ENCODE results near the gene ATF6.

ATF6 gene

DNA sequence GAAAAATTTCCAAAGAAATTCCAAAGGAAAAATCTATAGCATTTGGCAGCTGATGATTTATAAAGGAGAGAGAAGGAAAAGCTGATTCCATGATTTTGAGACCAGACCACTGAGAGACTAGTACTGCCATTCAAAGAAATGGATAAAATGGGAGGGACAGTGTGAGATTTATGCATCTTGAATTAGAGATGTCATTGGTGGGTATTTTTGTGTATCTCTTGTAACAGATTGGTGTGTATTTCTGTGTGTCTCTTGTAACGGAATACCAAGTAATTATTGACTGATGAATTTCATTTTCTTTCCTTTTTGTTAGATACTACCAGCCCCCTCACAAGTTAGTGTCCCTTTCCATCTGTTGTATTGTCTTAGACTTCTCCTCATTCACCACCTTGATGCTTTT lies 155.4 kb downstream of the ATF6 start:
- DNase-seq (ENCODE audit: extremely low read depth, low read depth) = no peak
- TF ChIP-seq, protein P1, sequence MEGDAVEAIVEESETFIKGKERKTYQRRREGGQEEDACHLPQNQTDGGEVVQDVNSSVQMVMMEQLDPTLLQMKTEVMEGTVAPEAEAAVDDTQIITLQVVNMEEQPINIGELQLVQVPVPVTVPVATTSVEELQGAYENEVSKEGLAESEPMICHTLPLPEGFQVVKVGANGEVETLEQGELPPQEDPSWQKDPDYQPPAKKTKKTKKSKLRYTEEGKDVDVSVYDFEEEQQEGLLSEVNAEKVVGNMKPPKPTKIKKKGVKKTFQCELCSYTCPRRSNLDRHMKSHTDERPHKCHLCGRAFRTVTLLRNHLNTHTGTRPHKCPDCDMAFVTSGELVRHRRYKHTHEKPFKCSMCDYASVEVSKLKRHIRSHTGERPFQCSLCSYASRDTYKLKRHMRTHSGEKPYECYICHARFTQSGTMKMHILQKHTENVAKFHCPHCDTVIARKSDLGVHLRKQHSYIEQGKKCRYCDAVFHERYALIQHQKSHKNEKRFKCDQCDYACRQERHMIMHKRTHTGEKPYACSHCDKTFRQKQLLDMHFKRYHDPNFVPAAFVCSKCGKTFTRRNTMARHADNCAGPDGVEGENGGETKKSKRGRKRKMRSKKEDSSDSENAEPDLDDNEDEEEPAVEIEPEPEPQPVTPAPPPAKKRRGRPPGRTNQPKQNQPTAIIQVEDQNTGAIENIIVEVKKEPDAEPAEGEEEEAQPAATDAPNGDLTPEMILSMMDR (IDR thresholded peaks at IDR 0.05; ENCODE audit: low read depth, low read length) = no peak

DNA sequence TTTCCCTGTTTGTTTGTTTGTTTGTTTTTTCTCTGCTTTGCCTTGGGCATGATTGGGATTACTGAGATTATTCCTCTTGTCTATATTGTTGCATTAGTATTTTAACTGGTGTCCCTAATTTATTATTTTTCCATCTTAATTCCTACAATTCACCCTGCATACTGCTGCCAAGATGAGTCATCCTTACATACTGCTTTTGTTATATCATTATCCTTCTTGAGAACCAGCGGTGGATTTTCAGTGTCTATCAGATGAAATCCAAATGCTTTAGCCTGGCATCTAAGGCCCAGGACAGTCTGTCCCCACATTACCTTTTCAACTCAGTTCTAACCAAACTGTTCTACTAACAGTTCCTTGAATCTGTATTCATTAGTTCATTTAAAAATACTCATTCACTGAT lies 155.9 kb downstream of the ATF6 start:
- no peak for DNase-seq (ENCODE audit: extremely low read depth, low read depth)
- TF ChIP-seq, protein P1 (IDR thresholded peaks at IDR 0.05; ENCODE audit: low read depth, low read length) = no peak

DNA sequence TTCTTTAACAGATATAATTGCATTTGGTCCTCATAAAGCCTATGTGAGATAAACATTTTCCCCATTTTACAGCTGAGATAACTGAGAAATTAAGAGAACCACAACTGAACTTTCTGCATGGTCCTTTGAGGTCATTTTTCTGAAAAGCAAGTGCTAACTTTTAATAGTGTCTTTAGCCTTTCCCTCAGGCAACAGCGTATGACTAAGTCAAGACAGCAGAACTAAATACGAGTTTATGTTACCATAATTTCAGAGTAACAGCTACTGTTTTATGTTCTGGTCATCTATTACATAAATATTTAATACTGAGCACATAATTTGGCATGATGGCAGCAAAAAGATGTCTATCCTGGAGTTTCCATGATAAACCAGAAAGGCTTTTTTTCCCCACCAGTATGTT lies 161.9 kb downstream of the ATF6 start:
- TF ChIP-seq, protein P1 (IDR thresholded peaks at IDR 0.05; ENCODE audit: low read depth, low read length) = no peak
- no peak for DNase-seq (ENCODE audit: extremely low read depth, low read depth)

DNA sequence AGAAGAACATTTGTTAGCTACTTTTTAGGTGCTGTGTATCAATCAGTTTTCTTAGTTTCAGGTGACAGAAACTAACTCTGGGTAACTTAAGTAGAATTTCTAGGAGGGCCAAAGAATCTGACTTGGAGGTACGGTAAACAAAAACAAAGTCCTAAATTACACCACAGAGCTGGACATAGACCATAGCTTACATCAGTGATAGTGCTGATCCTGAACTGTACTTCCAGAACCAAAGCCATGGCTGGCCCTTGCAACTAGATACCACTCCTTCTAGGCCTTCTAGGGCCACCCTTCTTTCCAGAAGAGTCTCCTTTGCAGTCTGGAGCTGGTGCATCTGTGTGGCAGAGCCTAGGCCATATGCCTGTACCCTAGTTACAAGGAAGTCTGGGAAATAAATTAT lies 163.0 kb downstream of the ATF6 start:
- TF ChIP-seq, protein P1 (IDR thresholded peaks at IDR 0.05; ENCODE audit: low read depth, low read length) = no peak

DNA sequence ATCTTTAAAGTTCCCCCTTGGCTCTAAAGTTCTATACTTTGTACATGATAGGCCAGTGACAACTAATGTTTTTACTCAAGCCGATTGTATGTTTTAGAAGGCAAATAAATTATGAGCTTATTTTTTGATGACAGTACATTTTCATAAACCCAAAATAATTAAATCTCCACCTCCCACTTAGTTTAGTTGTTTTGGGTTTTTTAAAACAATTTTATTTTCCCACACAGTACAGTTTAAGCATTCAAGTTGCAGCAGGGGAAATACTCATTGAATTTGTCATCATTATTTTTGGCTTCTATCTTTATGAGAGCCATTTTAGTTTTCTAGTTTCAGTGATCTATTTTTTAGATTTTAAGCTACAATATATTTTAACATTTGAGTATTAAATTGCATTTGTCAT lies 163.9 kb downstream of the ATF6 start:
- TF ChIP-seq, protein P1 (IDR thresholded peaks at IDR 0.05; ENCODE audit: low read depth, low read length) = no peak

More for the DNA sequence above, 163.0 kb downstream of the ATF6 start:
- DNase-seq (ENCODE audit: extremely low read depth, low read depth) = no peak

DNA sequence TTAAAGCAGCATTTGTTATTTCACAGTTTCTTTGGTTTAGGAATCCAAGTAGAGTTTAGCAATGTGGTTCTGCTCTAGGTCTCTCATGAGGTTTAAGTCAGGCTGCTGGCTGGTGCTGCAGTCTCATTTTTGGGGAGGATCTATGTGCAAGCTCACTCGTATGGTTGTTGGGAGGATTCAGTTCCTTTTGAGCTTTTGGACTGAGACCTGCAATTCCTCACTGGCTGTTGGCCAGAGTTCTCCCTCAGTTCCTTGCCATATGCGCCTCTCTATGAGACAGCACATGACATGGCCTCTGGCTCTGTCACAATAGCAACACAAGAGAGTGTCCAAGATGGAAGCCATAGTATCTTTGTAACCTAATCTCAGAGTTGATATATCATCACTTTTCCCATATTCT lies 166.5 kb downstream of the ATF6 start:
- DNase-seq (ENCODE audit: extremely low read depth, low read depth) = no peak
- TF ChIP-seq, protein P1 (IDR thresholded peaks at IDR 0.05; ENCODE audit: low read depth, low read length) = no peak

More for the DNA sequence above, 163.9 kb downstream of the ATF6 start:
- no peak for DNase-seq (ENCODE audit: extremely low read depth, low read depth)

DNA sequence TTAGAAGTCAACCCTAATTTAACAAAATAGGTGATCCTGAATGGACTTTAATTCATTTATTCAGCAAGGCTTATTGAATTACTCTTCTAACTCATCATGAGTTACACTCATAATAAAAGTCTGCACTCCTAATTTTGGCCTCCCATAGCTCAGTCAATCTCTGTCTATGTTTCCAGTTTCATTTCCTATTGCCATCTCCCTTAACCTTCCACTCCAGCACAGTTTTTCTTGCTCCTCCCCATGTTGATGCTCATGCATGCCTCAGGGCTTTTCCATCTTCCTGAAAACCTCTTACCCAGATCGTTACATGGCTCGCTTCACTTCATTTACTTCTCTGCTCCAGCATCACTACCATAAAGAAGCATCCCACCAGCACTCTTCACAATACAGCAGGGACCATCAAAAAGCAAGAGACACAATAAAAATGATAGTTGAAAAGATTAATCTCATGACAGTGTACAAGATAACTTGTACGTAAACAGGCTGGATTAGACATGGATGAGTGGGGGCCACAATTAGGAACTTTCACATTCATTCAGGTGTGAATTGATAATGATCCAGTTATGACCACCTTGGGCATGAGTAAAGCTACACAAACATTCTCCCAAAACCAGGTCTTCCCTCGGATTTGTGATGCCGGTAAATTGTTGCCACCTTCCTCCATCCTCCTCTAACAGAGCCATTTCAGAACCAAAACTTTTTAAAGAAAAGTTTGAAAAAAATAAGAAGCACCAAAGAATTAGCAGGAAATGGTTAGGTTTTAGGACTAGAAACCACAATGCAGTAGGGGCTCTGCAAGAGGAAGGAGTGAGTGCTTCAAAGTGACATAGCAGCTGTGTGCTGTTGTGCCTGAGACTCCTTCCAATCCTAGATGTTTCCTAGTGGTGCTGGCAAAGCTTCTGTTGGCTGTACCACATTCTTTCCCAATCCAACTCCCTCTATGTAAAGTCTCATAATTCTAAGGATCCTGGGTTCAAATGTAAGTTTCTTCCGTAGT lies 167.8 kb downstream of the ATF6 start:
- TF ChIP-seq, protein P1 (IDR thresholded peaks at IDR 0.05; ENCODE audit: low read depth, low read length) = no peak
- DNase-seq (ENCODE audit: extremely low read depth, low read depth) = no peak
